Measurements from ENCODE around the gene EBF3. TPM values are rescaled to one million over a fixed set of nuclear protein-coding genes. Genes with fewer than 3 reads are reported as not detected.

Gene EBF3
- polyA plus RNA-seq, 4 donors: 0.89 to 2.8 (median 1.8) TPM

DNA sequence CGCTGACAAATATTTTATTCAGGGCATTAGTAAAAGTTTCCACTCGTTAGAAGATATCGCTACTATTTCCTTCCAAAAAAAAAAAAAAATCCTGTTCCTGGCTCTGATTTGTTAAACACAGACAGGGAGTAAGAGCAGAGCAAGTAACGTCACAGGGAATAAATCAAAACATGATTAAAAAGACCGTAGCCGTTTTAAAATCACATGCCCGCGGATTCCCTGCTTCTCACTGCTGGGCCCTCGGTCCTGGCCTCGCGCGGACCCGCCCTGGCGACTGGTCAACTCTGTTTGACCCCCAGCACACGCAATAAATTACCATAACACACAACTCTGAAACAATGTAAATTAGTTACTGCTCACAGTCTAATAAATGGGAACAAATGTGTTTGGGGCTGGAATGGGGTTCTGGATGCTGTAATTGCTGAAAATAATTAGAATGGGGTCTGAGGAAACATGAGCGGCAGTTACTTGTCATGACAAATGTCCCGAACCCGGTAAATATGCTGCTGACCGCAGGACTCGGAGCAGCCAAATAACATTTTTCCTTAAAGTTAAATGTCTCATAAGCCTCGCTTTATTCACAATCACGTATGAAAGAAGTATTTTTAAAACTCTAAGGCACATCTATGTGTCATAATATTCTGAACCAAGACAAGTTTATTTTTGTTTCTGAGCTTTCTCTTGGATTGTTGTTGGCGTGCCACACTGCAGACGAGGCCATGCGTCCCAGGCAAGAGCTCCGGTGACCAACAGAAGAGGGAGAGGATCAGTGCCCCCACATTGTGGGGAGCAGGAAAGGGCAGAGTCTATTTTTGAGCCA is 17.9 kb downstream of the EBF3 start:
- DNase-seq (ENCODE audit: low read depth in 4 of 4, low spot score in 2 of 4): no peak

DNA sequence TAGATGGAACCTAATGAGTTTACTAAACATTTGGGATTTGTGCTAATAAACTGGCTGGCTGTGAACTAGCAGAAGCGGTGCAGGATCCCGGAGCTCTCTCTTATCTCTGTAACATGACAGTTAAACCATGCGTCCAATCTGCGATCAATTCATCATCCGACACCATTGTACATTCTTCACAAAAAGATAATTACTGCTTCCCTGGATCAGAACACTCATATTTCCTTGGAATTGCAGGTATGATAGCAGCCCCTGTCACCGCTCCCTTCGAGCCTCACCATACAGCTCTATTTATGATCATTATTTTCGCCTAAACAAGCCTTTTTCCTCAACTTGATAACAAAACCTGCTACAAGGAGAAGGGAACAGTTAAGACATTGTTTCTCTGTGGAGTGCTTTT is 18.5 kb downstream of the EBF3 start:
- DNase-seq (ENCODE audit: low read depth in 4 of 4, low spot score in 2 of 4): no peak

GRCh38 chr10:129945064-129945463 is 19.0 kb downstream of the EBF3 start:
- DNase-seq (ENCODE audit: low read depth in 4 of 4, low spot score in 2 of 4): no peak

DNA sequence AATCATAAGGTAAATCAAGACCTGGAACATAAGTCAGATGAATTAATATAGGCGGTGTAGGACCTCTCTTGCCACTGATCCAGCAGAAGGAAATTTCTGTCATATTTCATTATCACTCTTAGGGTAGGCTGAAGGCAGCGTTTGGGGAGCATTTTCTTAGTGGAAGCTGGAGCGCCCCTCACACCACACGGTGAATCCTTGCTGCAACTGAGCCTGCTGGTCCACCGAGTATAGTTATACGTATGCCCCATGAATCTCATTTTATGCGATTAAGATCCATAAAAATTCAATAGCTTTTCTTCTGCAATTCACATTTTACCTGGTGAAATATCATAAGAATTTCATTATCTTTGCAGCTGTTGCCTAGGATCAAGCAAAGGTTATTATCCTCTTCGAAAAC is 19.6 kb downstream of the EBF3 start:
- DNase-seq (ENCODE audit: low read depth in 4 of 4, low spot score in 2 of 4): no peak

DNA sequence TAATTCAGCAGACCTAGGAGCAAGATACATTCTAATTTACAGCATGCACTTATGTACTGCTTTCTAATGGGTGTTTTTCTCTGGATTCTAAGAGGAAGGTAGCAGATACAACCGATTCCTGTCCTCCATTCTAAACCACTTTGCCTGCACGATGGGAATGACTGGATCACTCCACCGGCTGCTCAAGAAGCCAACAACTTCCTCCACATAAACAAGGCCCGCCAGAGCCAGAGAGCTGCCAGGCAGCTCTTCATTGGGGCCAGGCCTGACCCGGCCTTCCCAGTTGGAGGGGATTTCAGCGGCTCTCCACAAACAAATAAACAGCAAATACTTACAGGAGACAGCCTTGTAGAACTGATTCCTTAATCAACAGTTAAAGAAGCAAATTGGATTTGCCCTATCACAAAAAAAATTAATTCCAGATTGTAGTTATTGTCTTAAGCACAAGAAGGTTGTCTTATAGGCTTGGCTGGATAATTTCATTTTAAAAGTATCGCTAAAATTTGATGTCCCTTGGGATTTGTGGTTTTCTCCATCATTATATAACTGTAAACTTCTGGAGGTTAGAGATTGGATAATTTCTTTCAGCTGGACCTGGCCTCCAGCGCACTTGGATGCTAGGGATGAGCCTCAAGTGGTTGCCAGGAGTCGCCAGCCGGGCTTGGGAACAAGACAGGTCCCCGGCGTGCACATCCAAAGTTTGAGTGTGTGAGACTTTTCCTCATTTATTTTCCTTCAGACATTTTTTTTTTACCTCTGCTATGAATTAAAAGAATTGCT is 20.9 kb downstream of the EBF3 start:
- no peak for DNase-seq (ENCODE audit: low read depth in 4 of 4, low spot score in 2 of 4)

- DNase-seq (ENCODE audit: low read depth in 4 of 4, low spot score in 2 of 4): no peak
Observed at GRCh38 chr10:129942391-129942790, 21.7 kb downstream of the EBF3 start.

DNA sequence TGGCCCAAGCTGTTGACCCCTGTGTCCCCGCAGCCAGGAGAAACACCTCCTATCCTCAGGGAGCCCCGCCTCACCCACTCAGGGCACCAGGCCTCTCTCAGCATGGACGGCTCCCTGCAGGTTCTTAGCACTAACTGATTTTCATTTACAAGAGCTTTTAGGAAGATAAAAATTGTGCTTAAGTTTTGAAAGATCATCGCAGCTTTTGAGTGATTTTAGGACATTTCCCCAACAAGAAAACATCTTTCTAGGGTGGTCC is 22.1 kb downstream of the EBF3 start:
- DNase-seq (ENCODE audit: low read depth in 4 of 4, low spot score in 2 of 4): no peak

DNA sequence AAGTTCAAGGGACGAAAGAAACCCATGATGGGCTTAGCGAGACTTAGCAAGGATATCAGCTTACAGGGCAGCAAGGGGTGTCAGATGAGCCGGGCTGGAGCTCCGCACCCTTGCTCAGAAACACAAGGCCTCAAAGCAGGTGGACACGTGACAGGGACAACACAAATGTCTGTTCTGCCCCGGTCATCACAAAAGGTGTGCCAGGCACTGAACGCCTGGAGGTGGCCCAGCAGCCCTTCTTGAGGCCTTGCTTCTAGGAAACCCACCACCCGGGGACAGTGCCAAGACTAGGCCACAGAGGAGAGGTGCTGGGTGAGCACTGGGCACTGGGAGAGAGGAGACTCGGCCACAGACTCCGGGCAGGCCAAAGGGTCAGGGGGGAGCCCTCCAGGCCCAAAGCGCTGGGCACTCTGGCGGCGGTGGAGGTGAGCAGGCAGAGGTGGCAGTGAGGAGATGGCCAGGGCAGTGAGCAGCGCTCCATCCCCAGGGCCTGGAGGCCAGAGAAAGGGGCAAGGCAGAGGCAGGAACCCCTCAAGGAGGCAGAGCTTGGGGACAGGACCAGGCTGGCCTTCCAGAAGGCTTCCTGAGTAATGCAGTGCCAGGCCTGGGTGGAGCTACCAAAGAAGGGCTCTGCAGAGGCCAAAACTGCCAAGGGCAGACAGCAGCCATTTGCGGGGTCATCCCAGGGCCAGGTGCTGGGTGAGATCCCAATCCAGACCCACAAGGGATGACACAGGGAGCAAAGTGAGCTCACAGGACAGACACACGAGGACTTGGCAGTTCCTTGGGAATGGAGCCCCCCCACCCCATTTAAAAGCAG is 22.7 kb downstream of the EBF3 start:
- DNase-seq (ENCODE audit: low read depth in 4 of 4, low spot score in 2 of 4): no peak

DNA sequence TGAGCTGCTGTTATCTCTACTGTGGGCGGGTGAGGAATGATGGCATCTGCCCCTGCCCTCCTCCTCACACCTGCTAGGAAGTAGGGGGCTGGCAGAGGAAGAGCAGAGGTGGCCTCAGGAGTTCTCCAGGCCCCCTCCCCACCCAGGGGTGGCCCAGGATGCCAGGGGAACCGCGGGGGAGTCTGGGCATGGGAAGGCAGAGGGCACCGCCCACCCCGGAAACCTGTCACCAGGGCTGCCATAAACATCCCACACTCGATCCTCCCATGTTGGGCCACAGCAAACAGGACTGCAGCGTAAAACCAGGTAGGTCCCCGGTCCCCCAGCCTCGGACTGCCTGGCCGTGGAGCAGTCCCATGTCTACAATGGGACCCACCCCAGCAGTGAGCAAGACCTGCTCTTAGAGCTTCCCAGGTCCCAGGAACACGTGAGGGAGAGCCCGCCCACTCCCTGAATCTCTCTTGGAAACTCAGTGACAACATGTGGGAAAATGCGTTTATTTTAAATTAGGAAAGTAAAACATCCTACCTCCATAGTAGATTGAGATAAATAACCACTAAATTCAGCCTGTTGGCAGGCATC is 23.4 kb downstream of the EBF3 start:
- DNase-seq (ENCODE audit: low read depth in 4 of 4, low spot score in 2 of 4): no peak

GRCh38 chr10:129939416-129940275 is 24.4 kb downstream of the EBF3 start:
- DNase-seq (ENCODE audit: low read depth in 4 of 4, low spot score in 2 of 4): no peak

GRCh38 chr10:129938460-129938859 is 25.6 kb downstream of the EBF3 start:
- no peak for DNase-seq (ENCODE audit: low read depth in 4 of 4, low spot score in 2 of 4)

DNA sequence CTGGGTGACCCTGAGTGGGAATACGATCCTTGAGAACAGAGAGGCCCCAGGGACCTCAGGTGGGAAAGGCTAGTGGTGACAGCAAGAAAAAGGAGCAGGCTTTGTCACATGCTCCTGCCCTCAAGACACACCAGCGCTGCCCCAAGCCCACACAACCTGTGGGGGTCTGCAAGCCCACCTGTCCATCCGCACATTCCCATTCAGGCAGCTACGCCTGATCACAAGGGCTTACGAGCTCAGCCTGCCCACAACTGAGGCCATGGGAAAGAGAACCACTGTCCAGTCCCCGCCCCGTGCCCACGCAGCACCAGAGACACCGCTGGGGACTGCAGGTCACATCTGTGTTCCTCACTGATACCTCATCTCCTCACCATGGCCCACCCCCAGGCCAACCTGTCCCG is 26.7 kb downstream of the EBF3 start:
- no peak for DNase-seq (ENCODE audit: low read depth in 4 of 4, low spot score in 2 of 4)

DNA sequence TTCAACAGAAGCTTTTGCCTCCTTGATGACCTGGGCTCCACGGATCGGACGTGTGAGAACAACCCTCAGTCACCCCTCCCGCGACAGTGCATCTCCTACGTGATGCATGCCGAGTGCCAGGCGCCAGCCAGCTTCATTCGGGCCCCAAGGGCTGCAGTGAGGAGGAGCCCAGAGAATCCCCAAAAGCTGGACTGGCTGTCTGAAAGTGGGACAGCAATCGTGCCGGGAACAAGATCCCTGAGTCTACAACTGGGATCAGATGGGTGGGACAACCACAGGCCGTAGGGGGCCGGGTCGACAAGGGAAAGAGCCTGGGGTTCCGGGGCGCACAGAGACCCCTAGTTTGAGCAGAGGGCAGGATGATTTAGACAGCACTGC is 27.2 kb downstream of the EBF3 start:
- no peak for DNase-seq (ENCODE audit: low read depth in 4 of 4, low spot score in 2 of 4)

DNA sequence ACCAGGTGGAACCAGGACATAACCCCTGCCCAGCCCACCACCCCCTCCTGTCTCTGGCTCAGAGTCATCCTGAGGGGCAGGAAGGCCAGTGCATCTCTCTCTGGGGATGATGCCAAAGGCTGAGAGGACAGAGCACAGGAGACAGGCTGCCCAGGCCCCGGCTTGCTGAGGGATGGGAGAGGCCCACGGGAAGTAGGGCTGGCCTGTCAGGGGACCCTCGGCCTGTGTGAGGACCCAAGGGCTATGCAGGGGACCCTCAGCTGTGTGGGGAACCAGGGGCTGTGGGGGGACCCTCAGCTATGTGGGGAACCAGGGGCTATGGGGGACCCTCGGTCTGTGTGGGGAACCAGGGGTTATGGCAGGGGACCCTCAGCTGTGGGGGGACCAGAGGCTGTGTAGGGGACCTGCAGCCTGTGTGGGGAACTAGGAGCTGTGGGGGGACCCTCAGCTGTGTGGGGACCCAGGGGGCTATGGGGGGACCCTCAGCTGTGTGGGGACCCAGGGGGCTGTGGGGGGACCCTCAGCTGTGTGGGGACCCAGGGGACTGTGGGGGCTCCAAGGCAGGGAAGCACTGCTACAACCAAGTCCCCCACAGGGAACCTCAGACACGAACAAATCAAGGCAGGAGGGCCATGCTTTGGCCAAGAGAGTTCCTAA is 27.7 kb downstream of the EBF3 start:
- DNase-seq (ENCODE audit: low read depth in 4 of 4, low spot score in 2 of 4): no peak

DNA sequence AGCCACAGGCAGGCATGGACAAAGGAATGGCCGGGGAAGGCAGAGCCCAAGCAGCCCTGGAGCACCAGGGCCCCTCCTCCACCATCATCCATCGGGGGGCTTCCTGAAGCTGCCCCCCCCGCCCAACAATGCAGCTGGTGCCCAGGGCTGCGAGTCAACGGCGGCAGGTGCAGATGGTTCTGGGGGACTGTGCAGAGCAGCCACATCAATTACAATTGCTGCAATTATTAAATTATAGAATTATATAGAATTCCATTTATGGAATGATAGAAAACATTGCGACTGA is 28.3 kb downstream of the EBF3 start:
- no peak for DNase-seq (ENCODE audit: low read depth in 4 of 4, low spot score in 2 of 4)

GRCh38 chr10:129935102-129935866 is 28.8 kb downstream of the EBF3 start:
- no peak for DNase-seq (ENCODE audit: low read depth in 4 of 4, low spot score in 2 of 4)

- no peak for DNase-seq (ENCODE audit: low read depth in 4 of 4, low spot score in 2 of 4)
Observed at GRCh38 chr10:129934196-129934925, 29.7 kb downstream of the EBF3 start.

- no peak for DNase-seq (ENCODE audit: low read depth in 4 of 4, low spot score in 2 of 4)
Observed at GRCh38 chr10:129933456-129934092, 30.5 kb downstream of the EBF3 start.

Data from left renal cortex interstitium (tissue), 4 donors.